ENCODE measurements around the gene GPR108.

Gene GPR108

GRCh38 chr19:6733338-6734095, 3.9 kb downstream of the GPR108 start:
- Histone ChIP-seq H3K4me1 (ENCODE audit: low read length) (peaks cover 18% of the 10 kb centered on the region), H3K27me3 (ENCODE audit: low read depth, low read length) (no peaks in the 10 kb centered on the region), H3K4me3 (ENCODE audit: low read length) (no peak overlapping the region), H3K9me3 (ENCODE audit: insufficient read depth, low read length) (no peaks in the 10 kb centered on the region), H3K27ac (ENCODE audit: low read length) (no peak overlapping the region), H3K9ac (ENCODE audit: low read length) (no peak overlapping the region), H3K79me2 (ENCODE audit: low read length) (peaks cover 16% of the 10 kb centered on the region), H3K36me3 (replicated peaks; ENCODE audit: low read depth, low read length) (peaks cover 5% of the 10 kb centered on the region), H4K20me1 (ENCODE audit: insufficient read depth, low read length) (no peaks in the 10 kb centered on the region), H3K4me2 (ENCODE audit: low read length) (no peak overlapping the region), H2AFZ (ENCODE audit: low read depth, low read length) (no peak overlapping the region)
- TF ChIP-seq CTCF (IDR thresholded peaks at IDR 0.05; ENCODE audit: low read depth, low read length) (peak; percentile 45), EZH2phosphoT487 (IDR thresholded peaks at IDR 0.05; ENCODE audit: low read depth) (no peak)

DNA sequence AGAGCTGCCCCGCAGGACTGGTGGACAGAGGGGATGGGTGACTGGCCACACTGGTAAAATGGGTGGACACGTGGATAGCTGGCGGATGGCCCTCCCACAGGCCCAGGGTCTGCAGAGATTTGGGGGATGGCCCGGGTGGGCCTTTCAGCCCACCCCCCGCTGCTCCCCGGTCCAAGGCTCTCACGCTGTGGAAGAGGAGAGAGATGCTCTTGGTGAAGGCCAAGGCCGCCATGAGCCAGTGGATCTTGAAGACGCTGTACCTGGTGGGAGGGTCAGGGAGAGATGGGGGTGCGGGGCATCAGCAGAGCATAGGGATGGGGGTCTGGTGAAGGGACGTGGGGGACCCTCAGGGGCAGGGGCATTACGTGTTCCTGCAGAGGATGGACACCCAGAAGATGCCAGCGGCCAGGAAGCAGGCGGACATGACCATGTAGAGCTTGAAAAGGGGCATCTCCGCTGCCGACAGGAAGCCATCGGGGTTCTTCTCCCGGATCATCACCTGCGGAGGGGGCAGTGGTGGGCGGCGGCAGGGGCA, 4.5 kb downstream of the GPR108 start:
- Histone ChIP-seq H3K27ac (ENCODE audit: low read length) (no peak overlapping the region), H2AFZ (ENCODE audit: low read depth, low read length) (no peak overlapping the region), H3K9me3 (ENCODE audit: insufficient read depth, low read length) (no peaks in the 10 kb centered on the region), H3K27me3 (ENCODE audit: low read depth, low read length) (no peaks in the 10 kb centered on the region), H3K4me3 (ENCODE audit: low read length) (no peak overlapping the region), H3K4me1 (ENCODE audit: low read length) (peaks cover 18% of the 10 kb centered on the region), H4K20me1 (ENCODE audit: insufficient read depth, low read length) (no peaks in the 10 kb centered on the region), H3K9ac (ENCODE audit: low read length) (no peak overlapping the region), H3K4me2 (ENCODE audit: low read length) (no peak overlapping the region), H3K36me3 (replicated peaks; ENCODE audit: low read depth, low read length) (peaks cover 5% of the 10 kb centered on the region), H3K79me2 (ENCODE audit: low read length) (peaks cover 16% of the 10 kb centered on the region)
- no peak for TF ChIP-seq CTCF (IDR thresholded peaks at IDR 0.05; ENCODE audit: low read depth, low read length)
- TF ChIP-seq EZH2phosphoT487 (IDR thresholded peaks at IDR 0.05; ENCODE audit: low read depth) = no peak

DNA sequence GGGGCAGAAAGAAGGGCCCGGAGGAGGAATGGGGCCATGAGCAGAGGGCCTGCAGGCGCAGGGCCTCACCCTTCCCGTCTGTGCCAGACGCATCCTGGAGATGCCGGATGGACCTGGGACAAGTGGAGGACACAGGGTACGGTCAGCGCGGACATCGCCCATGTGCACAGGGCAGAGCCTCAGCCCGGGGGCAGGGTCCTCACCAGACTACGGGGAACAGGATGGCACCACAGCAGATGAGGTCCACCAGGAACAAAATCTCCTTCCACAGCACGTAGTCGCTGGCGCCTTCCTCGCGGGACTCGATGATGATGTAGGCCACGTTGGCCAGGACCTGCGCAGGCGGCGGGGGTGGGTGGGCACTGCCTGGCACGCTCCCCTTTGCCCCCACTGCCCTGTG, 5.6 kb downstream of the GPR108 start:
- no peak overlapping the region for H2AFZ ChIP-seq (ENCODE audit: low read depth, low read length)
- no peaks in the 10 kb centered on the region for H3K9me3 ChIP-seq (ENCODE audit: insufficient read depth, low read length)
- peaks cover 15% of the 10 kb centered on the region for H3K79me2 ChIP-seq (ENCODE audit: low read length)
- no peak overlapping the region for H3K4me2 ChIP-seq (ENCODE audit: low read length)
- peaks cover 19% of the 10 kb centered on the region for H3K4me1 ChIP-seq (ENCODE audit: low read length)
- no peak overlapping the region for H3K9ac ChIP-seq (ENCODE audit: low read length)
- no peaks in the 10 kb centered on the region for H3K27me3 ChIP-seq (ENCODE audit: low read depth, low read length)
- H4K20me1 ChIP-seq (ENCODE audit: insufficient read depth, low read length) = no peaks in the 10 kb centered on the region
- TF ChIP-seq CTCF (IDR thresholded peaks at IDR 0.05; ENCODE audit: low read depth, low read length) (no peak), EZH2phosphoT487 (IDR thresholded peaks at IDR 0.05; ENCODE audit: low read depth) (no peak)
- peaks cover 5% of the 10 kb centered on the region for H3K36me3 ChIP-seq (replicated peaks; ENCODE audit: low read depth, low read length)
- no peak overlapping the region for H3K4me3 ChIP-seq (ENCODE audit: low read length)
- H3K27ac ChIP-seq (ENCODE audit: low read length) = no peak overlapping the region

GRCh38 chr19:6730941-6731670, 6.3 kb downstream of the GPR108 start:
- Histone ChIP-seq H3K4me1 (ENCODE audit: low read length) (peaks cover 19% of the 10 kb centered on the region), H3K4me2 (ENCODE audit: low read length) (no peak overlapping the region), H2AFZ (ENCODE audit: low read depth, low read length) (no peak overlapping the region), H3K4me3 (ENCODE audit: low read length) (no peak overlapping the region), H3K36me3 (replicated peaks; ENCODE audit: low read depth, low read length) (peaks cover 5% of the 10 kb centered on the region), H3K9me3 (ENCODE audit: insufficient read depth, low read length) (no peaks in the 10 kb centered on the region), H3K79me2 (ENCODE audit: low read length) (peaks cover 8% of the 10 kb centered on the region), H3K27me3 (ENCODE audit: low read depth, low read length) (no peaks in the 10 kb centered on the region), H3K9ac (ENCODE audit: low read length) (no peak overlapping the region), H3K27ac (ENCODE audit: low read length) (no peak overlapping the region), H4K20me1 (ENCODE audit: insufficient read depth, low read length) (no peaks in the 10 kb centered on the region)
- no peak for TF ChIP-seq CTCF (IDR thresholded peaks at IDR 0.05; ENCODE audit: low read depth, low read length)
- TF ChIP-seq EZH2phosphoT487 (IDR thresholded peaks at IDR 0.05; ENCODE audit: low read depth) = no peak

Measured in OCI-LY3 (cell line).